ENCODE results near the gene SCNM1.

SCNM1 gene

DNA sequence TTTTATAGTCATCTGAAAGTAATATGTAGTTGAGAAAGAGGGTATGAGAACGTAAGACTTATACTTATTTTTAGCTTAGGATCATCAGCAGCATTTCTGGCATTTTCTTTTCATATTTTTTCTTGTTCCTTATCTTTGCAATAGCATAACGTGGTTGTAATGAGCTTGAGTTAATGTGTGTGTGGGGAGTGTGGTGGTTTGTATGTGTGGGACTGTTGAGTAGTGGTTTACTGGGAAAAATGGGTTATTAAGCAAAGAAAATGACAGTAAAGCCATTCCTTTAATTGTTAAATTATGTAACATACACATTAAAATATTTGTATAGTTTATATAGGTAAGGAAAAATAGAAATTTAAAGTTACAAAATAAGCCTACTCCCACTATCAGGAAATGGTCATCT lies 47.6 kb downstream of the SCNM1 start:
- TF ChIP-seq, protein P1, sequence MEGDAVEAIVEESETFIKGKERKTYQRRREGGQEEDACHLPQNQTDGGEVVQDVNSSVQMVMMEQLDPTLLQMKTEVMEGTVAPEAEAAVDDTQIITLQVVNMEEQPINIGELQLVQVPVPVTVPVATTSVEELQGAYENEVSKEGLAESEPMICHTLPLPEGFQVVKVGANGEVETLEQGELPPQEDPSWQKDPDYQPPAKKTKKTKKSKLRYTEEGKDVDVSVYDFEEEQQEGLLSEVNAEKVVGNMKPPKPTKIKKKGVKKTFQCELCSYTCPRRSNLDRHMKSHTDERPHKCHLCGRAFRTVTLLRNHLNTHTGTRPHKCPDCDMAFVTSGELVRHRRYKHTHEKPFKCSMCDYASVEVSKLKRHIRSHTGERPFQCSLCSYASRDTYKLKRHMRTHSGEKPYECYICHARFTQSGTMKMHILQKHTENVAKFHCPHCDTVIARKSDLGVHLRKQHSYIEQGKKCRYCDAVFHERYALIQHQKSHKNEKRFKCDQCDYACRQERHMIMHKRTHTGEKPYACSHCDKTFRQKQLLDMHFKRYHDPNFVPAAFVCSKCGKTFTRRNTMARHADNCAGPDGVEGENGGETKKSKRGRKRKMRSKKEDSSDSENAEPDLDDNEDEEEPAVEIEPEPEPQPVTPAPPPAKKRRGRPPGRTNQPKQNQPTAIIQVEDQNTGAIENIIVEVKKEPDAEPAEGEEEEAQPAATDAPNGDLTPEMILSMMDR (IDR thresholded peaks at IDR 0.05; ENCODE audit: low read depth, low read length, missing control alignments): no peak
- H3K27ac ChIP-seq: no peak overlapping the region
- in situ Hi-C loops (cut with HindIII; ENCODE audit: low pct_ligation_motif_present, low sequenced_read_pairs): no loop called here

More for the DNA sequence above, 47.6 kb downstream of the SCNM1 start:
- H3K4me3 ChIP-seq (ENCODE audit: low read depth, low read length): no peak overlapping the region
- no peak for DNase-seq
- H3K27me3 ChIP-seq (replicated peaks): no peaks in the 10 kb centered on the region
- peaks cover 31% of the 10 kb centered on the region for H3K36me3 ChIP-seq (replicated peaks)
